HG02973 (cell line): Measurements from ENCODE around the gene ARHGEF4.
A peak's percentile ranks its signal among the peaks of the same experiment; 100 is the strongest.

ENCODE experiments used
- ATAC-seq: cut with Tn5 transposase; IDR thresholded peaks from one replicate; pipeline ENCODE4 v1.9.1; 2021; ENCODE audit warnings: moderate library complexity; ENCODE audit not compliant: unreplicated experiment

The ARHGEF4 gene

GRCh38 chr2:130915149-130915548 lies 78.4 kb downstream of the ARHGEF4 start:
- no peak for ATAC-seq

- no peak for ATAC-seq
Observed at GRCh38 chr2:130915595-130916437, 79.1 kb downstream of the ARHGEF4 start.

- ATAC-seq, result no peak
Observed at GRCh38 chr2:130916438-130916705, 79.7 kb downstream of the ARHGEF4 start.

- no peak for ATAC-seq
Observed at GRCh38 chr2:130917006-130917688, 80.4 kb downstream of the ARHGEF4 start.

- no peak for ATAC-seq
Observed at GRCh38 chr2:130918393-130918792, 81.7 kb downstream of the ARHGEF4 start.

GRCh38 chr2:130920415-130921163 lies 83.9 kb downstream of the ARHGEF4 start:
- no peak for ATAC-seq

GRCh38 chr2:130921164-130921476 lies 84.4 kb downstream of the ARHGEF4 start:
- no peak for ATAC-seq

GRCh38 chr2:130922417-130922816 lies 85.7 kb downstream of the ARHGEF4 start:
- ATAC-seq, result no peak

- no peak for ATAC-seq
Observed at GRCh38 chr2:130928385-130928784, 91.7 kb downstream of the ARHGEF4 start.

- no peak for ATAC-seq
Observed at GRCh38 chr2:130930740-130931659, 94.3 kb downstream of the ARHGEF4 start.

- ATAC-seq, result no peak
Observed at GRCh38 chr2:130933501-130933900, 96.8 kb downstream of the ARHGEF4 start.

GRCh38 chr2:130936451-130936850 lies 99.7 kb downstream of the ARHGEF4 start:
- no peak for ATAC-seq

GRCh38 chr2:130947967-130948366 lies 111.3 kb downstream of the ARHGEF4 start:
- ATAC-seq, result no peak

GRCh38 chr2:130949954-130950353 lies 113.2 kb downstream of the ARHGEF4 start:
- no peak for ATAC-seq

GRCh38 chr2:130951018-130951417 lies 114.3 kb downstream of the ARHGEF4 start:
- peak; percentile 81 for ATAC-seq

GRCh38 chr2:130954873-130955272 lies 118.2 kb downstream of the ARHGEF4 start:
- ATAC-seq, result no peak

GRCh38 chr2:130957915-130958314 lies 121.2 kb downstream of the ARHGEF4 start:
- no peak for ATAC-seq

- no peak for ATAC-seq
Observed at GRCh38 chr2:130963196-130963848, 126.6 kb downstream of the ARHGEF4 start.

- ATAC-seq, result no peak
Observed at GRCh38 chr2:130963849-130964793, 127.4 kb downstream of the ARHGEF4 start.
